Suprapubic skin (tissue), 4 donors: ENCODE data around the gene CIAO1.

Experiments used
- EP300 ChIP-seq: sonication (generic); formaldehyde crosslinking; IDR thresholded peaks from one replicate; pipeline ENCODE4 v1.6.1; 2017; ENCODE audit warnings: antibody characterized with exemption
- POLR2A ChIP-seq, 2 donors: fragments of 450-650 bp; IDR thresholded peaks; one replicate each; pipeline ENCODE4 v1.6.1; 2017; ENCODE audit warnings: antibody characterized with exemption in 2 of 2, mild to moderate bottlenecking in 2 of 2, moderate library complexity in 2 of 2
- POLR2AphosphoS5 ChIP-seq, 3 donors: sonication (generic); formaldehyde crosslinking; IDR thresholded peaks; one replicate each; pipeline ENCODE4 v1.6.1; 2017; ENCODE audit warnings: antibody characterized with exemption in 3 of 3
- TF ChIP-seq, protein P1 (sequence below), 2 donors: fragments of 200-600 bp in 1 of 2; fragments of 450-650 bp in 1 of 2; sonication (generic) in 1 of 2; IDR thresholded peaks; one replicate each; pipeline ENCODE4 v1.5.1; 2016 to 2019; ENCODE audit warnings: antibody characterized with exemption in 2 of 2, mild to moderate bottlenecking in 1 of 2, moderate library complexity in 1 of 2

- TF ChIP-seq POLR2A (IDR thresholded peaks at IDR 0.05) (no peak), POLR2AphosphoS5 (IDR thresholded peaks at IDR 0.05) (no peak), EP300 (no peak)
- TF ChIP-seq, protein P1, sequence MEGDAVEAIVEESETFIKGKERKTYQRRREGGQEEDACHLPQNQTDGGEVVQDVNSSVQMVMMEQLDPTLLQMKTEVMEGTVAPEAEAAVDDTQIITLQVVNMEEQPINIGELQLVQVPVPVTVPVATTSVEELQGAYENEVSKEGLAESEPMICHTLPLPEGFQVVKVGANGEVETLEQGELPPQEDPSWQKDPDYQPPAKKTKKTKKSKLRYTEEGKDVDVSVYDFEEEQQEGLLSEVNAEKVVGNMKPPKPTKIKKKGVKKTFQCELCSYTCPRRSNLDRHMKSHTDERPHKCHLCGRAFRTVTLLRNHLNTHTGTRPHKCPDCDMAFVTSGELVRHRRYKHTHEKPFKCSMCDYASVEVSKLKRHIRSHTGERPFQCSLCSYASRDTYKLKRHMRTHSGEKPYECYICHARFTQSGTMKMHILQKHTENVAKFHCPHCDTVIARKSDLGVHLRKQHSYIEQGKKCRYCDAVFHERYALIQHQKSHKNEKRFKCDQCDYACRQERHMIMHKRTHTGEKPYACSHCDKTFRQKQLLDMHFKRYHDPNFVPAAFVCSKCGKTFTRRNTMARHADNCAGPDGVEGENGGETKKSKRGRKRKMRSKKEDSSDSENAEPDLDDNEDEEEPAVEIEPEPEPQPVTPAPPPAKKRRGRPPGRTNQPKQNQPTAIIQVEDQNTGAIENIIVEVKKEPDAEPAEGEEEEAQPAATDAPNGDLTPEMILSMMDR (IDR thresholded peaks at IDR 0.05) = no peak
Measured at GRCh38 chr2:96264086-96264485, 1.9 kb upstream of the CIAO1 start.
